Ureter (tissue), 1 donor: Measurements from ENCODE around the gene C17orf114.
"Not testable (repeated sequence)": the region's sequence is repeated elsewhere in the genome, so short reads cannot be mapped to it uniquely, and the experiment has no call there.

Experiments
- DNase-seq: peaks from one replicate; pipeline ENCODE4 v3.0.0-alpha.2; 2020; ENCODE audit warnings: low spot score
- donor health status: DM: yes; HTN: yes; CAD: no.

Gene C17orf114

GRCh38 chr17:4802228-4802627, at the start of gene C17orf114:
Gene C17orf114 (minus strand): TSS chr17:4802328.
- DNase-seq = no peak

DNA sequence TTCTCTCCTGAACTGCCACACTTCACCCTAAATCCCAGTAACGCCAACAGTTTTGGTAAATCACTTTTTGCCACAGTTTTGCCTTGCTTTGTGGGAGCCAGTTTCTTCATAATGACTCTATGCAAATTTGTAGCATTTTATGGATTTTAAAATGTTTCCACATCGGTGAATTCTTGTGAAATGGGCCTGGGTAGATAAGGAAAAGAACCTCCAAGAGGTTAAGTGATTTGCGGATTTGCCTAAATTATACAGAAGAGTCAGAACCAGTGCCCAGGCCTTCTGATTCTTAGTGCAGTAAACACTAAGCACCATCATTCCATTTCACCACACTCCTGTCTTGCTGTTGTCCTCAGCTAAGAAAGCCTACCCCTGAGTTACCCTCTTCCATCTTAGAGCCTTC, 49.0 kb upstream of the C17orf114 start:
- no peak for DNase-seq

DNA sequence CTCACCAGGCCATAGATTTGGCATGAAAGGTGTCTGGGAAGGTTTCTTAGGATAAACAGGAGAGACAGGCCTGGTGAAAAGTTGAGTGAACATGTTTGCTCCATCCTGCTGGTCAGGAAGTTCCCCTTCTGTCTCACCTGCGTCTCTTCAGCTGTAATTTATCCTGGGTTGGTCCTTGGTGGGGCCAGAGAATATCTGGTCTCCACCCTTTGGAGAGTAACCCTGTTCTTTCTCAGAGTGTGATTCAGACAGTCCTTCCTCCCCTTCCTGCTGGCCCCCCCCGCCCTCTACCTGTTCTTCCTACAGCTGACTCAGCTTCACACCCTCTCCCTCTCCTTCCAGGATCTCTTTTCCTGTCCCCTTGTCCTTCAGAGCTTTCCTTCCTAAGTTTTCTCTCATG, 48.1 kb upstream of the C17orf114 start:
- DNase-seq = no peak

GRCh38 chr17:4849011-4849536, 46.9 kb upstream of the C17orf114 start:
- no peak for DNase-seq

- DNase-seq = no peak
These were observed 44.7 kb upstream of the C17orf114 start for GRCh38 chr17:4846635-4847390.

GRCh38 chr17:4845118-4845517, 43.0 kb upstream of the C17orf114 start:
- DNase-seq = no peak

GRCh38 chr17:4843321-4844000, 41.3 kb upstream of the C17orf114 start:
- no peak for DNase-seq

- DNase-seq = no peak
These were observed 40.2 kb upstream of the C17orf114 start for GRCh38 chr17:4842376-4842775.

DNA sequence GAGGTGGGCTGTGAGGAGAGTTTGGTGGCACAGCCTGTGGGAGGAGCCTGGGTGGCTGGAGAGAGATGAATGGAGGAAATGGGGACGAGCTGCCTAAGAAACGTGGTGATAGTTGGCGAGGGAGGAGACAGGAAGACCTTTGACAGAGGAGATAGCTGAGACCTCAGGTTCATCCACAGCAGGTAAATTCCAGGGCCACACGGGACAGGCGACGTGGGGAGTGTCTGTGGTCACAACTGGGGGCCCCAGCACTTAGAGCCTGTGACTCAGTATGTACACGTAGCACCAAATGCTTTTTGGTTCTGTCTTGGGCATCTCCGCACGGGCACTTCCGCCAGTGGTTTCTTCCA, 38.7 kb upstream of the C17orf114 start:
- no peak for DNase-seq

DNA sequence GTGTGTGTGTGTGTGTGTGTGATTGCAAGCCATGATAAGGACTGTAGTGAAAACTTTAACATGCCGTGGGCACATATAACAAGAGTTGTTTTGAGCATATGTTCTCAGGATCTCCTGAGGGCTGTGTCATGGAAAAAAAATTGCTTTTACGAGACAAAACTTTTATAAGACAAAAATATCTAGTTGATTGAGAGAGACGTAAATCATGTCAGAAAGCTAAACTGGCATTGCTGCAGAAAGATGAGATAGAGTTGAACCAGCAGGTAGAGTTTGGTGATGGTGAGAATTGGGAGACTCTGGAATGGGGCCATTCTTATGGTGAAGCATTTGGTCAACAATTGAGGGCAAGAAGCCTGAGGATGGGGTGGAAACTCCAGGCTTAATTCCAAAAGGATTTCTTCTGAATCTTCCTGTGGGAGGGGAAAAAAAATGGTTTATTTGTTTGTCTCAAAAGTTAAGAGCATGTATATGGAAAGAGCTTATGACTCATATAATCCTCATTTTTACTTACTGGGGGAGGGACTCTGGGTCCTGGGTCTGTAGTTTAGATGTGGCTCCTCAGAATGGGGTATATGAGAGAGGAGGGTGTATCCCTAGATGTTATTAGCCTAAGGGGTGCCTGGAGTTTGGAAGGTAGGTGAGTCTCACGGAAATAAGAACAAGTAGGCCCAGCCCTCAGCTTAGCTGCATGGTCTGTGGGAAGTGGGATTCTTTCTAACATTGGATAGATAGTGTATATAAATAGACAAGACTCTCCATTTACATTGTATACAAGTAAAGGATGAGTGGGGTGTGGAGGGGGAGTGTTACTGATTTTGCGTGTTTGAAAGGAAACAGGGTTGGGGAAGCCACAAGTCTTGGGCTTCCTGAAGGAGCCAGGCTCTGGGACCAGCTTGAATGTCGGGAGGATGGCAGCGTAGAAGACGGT, 38.1 kb upstream of the C17orf114 start:
- no peak for DNase-seq

- no peak for DNase-seq
These were observed 37.1 kb upstream of the C17orf114 start for GRCh38 chr17:4839221-4839620.

DNA sequence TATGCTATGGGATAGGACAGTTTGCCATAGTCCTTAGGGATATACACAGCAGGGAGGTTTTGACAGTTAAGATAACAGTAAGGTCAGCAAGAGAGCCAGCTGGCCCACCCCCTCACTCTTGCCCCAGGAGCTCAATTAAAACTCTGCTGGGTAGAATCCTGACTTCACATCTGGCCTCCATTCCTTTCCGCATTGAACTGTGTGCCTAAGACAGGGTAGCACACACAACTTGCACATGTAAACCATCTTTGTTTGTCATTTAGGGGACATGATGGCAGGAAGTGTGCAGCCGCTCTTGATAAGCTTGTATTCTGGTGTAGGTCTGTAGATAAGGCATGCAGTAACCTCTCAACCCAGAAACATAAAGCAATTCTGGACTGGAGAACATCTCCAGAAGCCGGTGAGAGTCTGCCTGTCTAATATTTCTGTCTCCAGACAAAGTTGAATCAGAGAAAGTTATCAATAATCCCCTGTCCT, 36.2 kb upstream of the C17orf114 start:
- DNase-seq = no peak

GRCh38 chr17:4837471-4838308, 35.6 kb upstream of the C17orf114 start:
- no peak for DNase-seq

GRCh38 chr17:4836221-4836620, 34.1 kb upstream of the C17orf114 start:
- no peak for DNase-seq

- no peak for DNase-seq
These were observed 32.5 kb upstream of the C17orf114 start for GRCh38 chr17:4834681-4835020.

DNA sequence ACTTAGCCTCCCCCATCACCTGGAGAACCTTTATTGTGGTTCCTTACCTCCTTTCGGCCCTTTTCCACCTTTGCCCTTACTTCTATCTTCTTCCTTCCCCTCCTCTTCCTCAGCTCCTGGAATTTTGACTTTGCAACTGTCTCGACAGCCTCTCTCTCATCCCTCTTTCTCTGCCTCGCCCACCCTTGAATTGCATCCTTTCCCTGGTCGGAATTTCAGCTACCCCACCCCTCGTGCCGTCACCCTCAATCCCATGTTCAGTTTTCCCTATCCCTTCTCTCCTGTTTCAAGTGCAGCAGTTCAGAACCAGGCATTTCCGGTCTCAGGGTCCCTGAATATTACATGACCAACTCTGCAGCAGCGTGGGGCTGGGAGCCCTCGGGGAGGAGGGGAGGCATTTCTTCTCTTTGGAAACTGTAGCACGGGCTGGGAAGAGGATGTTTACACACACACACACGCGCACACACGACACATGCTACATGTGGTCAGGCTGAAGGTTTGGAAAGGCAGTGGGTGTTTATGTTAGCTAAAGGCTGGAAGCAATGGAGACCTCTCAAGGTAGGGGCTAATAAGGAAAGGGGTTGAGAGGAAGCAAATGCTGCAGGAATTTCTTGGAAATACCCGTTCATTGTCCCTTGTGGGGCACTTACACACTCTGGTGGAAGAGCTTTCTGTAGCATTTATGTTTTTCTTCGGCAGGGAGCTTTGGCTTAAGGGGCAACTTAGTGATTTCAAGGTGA, 32.0 kb upstream of the C17orf114 start:
- peak; percentile 56 for DNase-seq

DNA sequence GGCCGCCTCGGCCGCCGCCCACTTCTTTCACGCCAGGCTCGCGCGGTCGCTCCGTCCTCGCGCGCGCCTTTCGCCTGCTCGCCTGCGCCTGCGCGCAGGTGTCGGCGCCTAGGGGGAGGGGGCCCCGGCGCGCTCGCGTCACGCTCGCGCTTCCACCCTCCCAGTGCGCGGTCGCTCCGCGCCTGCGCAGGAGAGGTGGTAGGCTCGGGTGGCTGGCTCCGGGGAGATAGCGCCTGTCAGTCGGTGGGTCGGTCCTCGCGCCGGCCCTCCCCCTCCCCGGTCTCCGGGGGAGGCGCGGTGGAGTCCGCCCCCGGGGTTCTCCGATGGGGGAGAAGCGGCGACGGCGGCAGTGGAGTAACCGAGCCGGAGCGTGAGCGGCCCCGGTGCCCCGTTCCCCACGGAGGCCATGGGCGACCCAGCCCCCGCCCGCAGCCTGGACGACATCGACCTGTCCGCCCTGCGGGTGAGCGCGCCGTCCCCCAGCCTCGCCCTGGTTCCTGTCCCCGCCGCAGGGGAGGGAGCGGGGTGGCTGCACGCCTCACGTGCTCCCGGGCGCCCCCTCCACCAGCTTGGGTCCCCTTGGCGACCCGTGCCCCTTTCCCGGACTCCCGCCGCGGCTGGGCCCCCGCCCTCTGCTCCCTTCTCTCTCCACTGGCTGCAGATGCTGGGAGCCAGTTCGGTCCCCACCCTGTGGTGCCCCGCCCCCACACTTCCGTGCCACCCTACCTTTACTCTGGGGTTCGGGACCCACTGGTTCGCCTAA, 31.2 kb upstream of the C17orf114 start, which contains the start of gene MINK1:
TSS of gene MINK1 (plus strand) at position 163 of the 763 bp plus-strand sequence. CDS start at position 407, 244 bp downstream.
- DNase-seq = peak; percentile 88

GRCh38 chr17:4832829-4833177, 30.7 kb upstream of the C17orf114 start:
- not testable (repeated sequence) for DNase-seq

GRCh38 chr17:4827399-4827798, 25.3 kb upstream of the C17orf114 start:
- DNase-seq = no peak
